ENCODE data around the gene CRACDL.
A peak's percentile ranks its signal among the peaks of the same experiment; 100 is the strongest.
"Not testable (repeated sequence)": the region's sequence is repeated elsewhere in the genome, so short reads cannot be mapped to it uniquely, and the experiment has no call there.

Gene CRACDL

GRCh38 chr2:98903767-98904485, 32.1 kb downstream of the CRACDL start:
- no peak for DNase-seq

- no peak for DNase-seq
Observed at GRCh38 chr2:98903064-98903355, 33.0 kb downstream of the CRACDL start.

GRCh38 chr2:98902209-98903063, 33.6 kb downstream of the CRACDL start:
- DNase-seq = no peak

- DNase-seq = no peak
Observed at GRCh38 chr2:98901702-98902101, 34.3 kb downstream of the CRACDL start.

- DNase-seq = no peak
Observed at GRCh38 chr2:98901291-98901690, 34.7 kb downstream of the CRACDL start.

- no peak for DNase-seq
Observed at GRCh38 chr2:98900721-98901120, 35.3 kb downstream of the CRACDL start.

GRCh38 chr2:98899703-98900078, 36.3 kb downstream of the CRACDL start:
- not testable (repeated sequence) for DNase-seq

GRCh38 chr2:98899041-98899702, 36.9 kb downstream of the CRACDL start:
- DNase-seq = no peak

- DNase-seq = no peak
Observed at GRCh38 chr2:98898423-98898841, 37.6 kb downstream of the CRACDL start.

GRCh38 chr2:98897746-98898145, 38.3 kb downstream of the CRACDL start:
- no peak for DNase-seq

GRCh38 chr2:98896944-98897343, 39.1 kb downstream of the CRACDL start:
- no peak for DNase-seq

- DNase-seq = no peak
Observed at GRCh38 chr2:98896416-98896815, 39.6 kb downstream of the CRACDL start.

- no peak for DNase-seq
Observed at GRCh38 chr2:98895901-98896300, 40.1 kb downstream of the CRACDL start.

- DNase-seq = no peak
Observed at GRCh38 chr2:98895221-98895620, 40.8 kb downstream of the CRACDL start.

- DNase-seq = no peak
Observed at GRCh38 chr2:98894331-98895000, 41.6 kb downstream of the CRACDL start.

GRCh38 chr2:98893911-98894321, 42.1 kb downstream of the CRACDL start:
- no peak for DNase-seq

- no peak for DNase-seq
Observed at GRCh38 chr2:98892871-98893270, 43.2 kb downstream of the CRACDL start.

- DNase-seq = peak in 1 of 2 donors; percentile 13
Observed at GRCh38 chr2:98891591-98891990, 44.4 kb downstream of the CRACDL start.

GRCh38 chr2:98886066-98886554, 49.9 kb downstream of the CRACDL start:
- DNase-seq = no peak

GRCh38 chr2:98884658-98885057, 51.4 kb downstream of the CRACDL start:
- DNase-seq = no peak

- no peak for DNase-seq
Observed at GRCh38 chr2:98883780-98884211, 52.2 kb downstream of the CRACDL start.

- DNase-seq = no peak
Observed at GRCh38 chr2:98882971-98883779, 52.9 kb downstream of the CRACDL start.

Data from inflammatory macrophage treated with lipopolysaccharide for 1 hour (primary cell).